Measurements from ENCODE around the gene FAF1. TPM values are rescaled to one million over a fixed set of nuclear protein-coding genes. Genes with fewer than 3 reads are reported as not detected.

The FAF1 gene
- total RNA-seq, 1 donor from 2014 or later, result 54.3 TPM

DNA sequence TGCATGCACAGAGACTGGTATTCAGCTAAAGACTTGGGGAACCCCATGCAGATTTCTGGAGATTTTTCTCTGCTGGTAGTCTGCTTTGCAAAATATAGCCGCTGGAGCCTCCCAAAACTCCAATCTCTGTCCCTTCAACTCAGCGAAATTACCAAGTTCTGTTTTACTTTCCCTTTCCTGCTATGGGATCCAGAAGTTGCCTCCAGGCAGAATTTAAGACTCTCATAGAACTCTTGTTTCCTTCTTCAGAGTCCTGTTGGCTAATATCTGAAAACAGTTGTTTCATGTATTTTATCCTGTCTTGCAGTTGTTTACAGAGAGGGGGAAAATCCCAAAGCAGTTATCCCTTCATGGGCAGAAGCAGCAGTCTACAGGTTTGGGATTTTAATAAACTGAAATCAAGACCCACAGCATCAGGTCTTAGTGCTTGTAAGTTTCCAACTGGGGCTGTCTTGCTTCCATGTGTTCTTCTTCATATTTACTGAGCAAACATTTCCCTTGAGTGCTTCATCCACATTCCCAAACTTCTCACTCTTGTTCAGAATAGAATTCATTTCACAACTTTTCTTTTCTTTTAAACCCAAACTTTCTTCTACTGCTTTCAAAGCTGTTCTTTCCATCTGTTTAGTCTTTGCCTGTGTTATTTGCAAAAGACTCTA is 315.5 kb downstream of the FAF1 start:
- Mint-ChIP-seq H3K9me3 (ENCODE audit: unreplicated experiment) (no peaks in the 10 kb centered on the region), H3K27ac (ENCODE audit: unreplicated experiment) (no peak overlapping the region), H3K36me3 (ENCODE audit: low read depth, unreplicated experiment) (no peaks in the 10 kb centered on the region), H3K4me3 (ENCODE audit: unreplicated experiment) (no peak overlapping the region), H3K4me1 (ENCODE audit: unreplicated experiment) (no peaks in the 10 kb centered on the region), H3K27me3 (ENCODE audit: unreplicated experiment) (no peaks in the 10 kb centered on the region)
- TF ChIP-seq, protein P1, sequence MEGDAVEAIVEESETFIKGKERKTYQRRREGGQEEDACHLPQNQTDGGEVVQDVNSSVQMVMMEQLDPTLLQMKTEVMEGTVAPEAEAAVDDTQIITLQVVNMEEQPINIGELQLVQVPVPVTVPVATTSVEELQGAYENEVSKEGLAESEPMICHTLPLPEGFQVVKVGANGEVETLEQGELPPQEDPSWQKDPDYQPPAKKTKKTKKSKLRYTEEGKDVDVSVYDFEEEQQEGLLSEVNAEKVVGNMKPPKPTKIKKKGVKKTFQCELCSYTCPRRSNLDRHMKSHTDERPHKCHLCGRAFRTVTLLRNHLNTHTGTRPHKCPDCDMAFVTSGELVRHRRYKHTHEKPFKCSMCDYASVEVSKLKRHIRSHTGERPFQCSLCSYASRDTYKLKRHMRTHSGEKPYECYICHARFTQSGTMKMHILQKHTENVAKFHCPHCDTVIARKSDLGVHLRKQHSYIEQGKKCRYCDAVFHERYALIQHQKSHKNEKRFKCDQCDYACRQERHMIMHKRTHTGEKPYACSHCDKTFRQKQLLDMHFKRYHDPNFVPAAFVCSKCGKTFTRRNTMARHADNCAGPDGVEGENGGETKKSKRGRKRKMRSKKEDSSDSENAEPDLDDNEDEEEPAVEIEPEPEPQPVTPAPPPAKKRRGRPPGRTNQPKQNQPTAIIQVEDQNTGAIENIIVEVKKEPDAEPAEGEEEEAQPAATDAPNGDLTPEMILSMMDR (IDR thresholded peaks at IDR 0.05; ENCODE audit: unreplicated experiment), result no peak
- DNase-seq (ENCODE audit: low spot score), result no peak

DNA sequence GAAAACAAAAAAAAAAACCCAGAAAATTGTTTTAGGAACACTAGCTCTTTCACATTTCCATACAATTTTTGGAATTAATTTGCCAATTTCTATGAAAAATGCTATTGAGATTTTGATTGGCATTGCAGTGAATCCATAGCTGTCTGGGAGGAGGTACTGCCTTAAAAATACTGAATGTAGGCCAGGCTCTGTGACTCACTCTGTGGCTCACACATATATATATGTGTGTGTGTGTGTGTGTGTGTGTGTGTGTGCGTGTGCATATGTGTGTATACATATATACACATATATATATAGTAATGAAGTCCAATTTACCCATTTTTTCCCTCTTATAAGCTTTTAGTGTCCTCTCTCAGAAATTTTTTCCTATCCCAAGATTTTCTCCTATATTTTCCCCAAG is 322.6 kb downstream of the FAF1 start:
- Mint-ChIP-seq H3K27ac (ENCODE audit: unreplicated experiment) (no peak overlapping the region), H3K36me3 (ENCODE audit: low read depth, unreplicated experiment) (no peaks in the 10 kb centered on the region), H3K4me3 (ENCODE audit: unreplicated experiment) (no peak overlapping the region), H3K27me3 (ENCODE audit: unreplicated experiment) (no peaks in the 10 kb centered on the region), H3K9me3 (ENCODE audit: unreplicated experiment) (no peaks in the 10 kb centered on the region), H3K4me1 (ENCODE audit: unreplicated experiment) (no peaks in the 10 kb centered on the region)
- DNase-seq (ENCODE audit: low spot score), result no peak
- TF ChIP-seq, protein P1 (IDR thresholded peaks at IDR 0.05; ENCODE audit: unreplicated experiment), result no peak

DNA sequence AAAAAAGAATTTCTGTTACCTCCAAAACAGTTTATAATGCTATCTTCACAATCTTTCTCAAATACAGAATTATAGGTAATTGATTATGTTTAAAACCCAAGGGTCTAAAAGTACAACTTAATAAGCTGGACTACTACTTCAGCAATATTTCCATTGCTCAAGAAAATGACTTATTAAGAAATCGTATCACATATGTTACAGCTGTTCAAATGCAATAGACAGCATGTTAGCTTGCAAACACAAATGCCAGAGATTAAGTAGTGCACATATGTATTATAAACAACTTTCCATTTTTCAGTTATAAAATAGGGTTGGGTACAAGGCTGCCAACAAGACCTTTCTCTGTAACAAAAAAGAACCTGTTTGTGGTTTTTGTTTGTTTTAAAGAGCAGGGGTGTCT is 325.8 kb downstream of the FAF1 start:
- Mint-ChIP-seq H3K4me1 (ENCODE audit: unreplicated experiment) (no peaks in the 10 kb centered on the region), H3K27ac (ENCODE audit: unreplicated experiment) (no peak overlapping the region), H3K9me3 (ENCODE audit: unreplicated experiment) (no peaks in the 10 kb centered on the region), H3K4me3 (ENCODE audit: unreplicated experiment) (no peak overlapping the region), H3K36me3 (ENCODE audit: low read depth, unreplicated experiment) (no peaks in the 10 kb centered on the region), H3K27me3 (ENCODE audit: unreplicated experiment) (no peaks in the 10 kb centered on the region)
- TF ChIP-seq, protein P1 (IDR thresholded peaks at IDR 0.05; ENCODE audit: unreplicated experiment), result no peak
- DNase-seq (ENCODE audit: low spot score), result no peak

DNA sequence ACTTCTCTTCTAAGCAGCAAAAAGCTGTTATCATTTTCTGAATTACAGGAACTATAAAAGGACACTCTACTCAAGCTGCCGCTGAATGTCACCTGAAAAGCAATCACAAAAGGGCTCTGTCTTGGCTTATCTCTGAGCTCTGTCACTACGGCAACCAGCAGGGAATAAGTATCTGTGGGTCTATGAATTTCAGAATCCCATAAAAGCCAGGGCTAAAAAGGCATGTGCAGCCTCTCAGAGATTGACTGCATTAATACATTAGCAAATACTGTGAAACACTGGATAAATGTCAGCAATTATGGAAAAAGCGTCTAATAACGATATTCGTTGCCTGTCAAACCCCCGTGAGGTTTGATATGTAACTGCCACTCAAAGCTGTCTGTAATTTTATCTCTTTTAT is 326.6 kb downstream of the FAF1 start:
- no peak overlapping the region for H3K4me3 Mint-ChIP-seq (ENCODE audit: unreplicated experiment)
- no peaks in the 10 kb centered on the region for H3K4me1 Mint-ChIP-seq (ENCODE audit: unreplicated experiment)
- H3K9me3 Mint-ChIP-seq (ENCODE audit: unreplicated experiment), result no peaks in the 10 kb centered on the region
- no peaks in the 10 kb centered on the region for H3K36me3 Mint-ChIP-seq (ENCODE audit: low read depth, unreplicated experiment)
- no peaks in the 10 kb centered on the region for H3K27me3 Mint-ChIP-seq (ENCODE audit: unreplicated experiment)
- DNase-seq (ENCODE audit: low spot score), result no peak
- H3K27ac Mint-ChIP-seq (ENCODE audit: unreplicated experiment), result no peak overlapping the region
- TF ChIP-seq, protein P1 (IDR thresholded peaks at IDR 0.05; ENCODE audit: unreplicated experiment), result no peak

DNA sequence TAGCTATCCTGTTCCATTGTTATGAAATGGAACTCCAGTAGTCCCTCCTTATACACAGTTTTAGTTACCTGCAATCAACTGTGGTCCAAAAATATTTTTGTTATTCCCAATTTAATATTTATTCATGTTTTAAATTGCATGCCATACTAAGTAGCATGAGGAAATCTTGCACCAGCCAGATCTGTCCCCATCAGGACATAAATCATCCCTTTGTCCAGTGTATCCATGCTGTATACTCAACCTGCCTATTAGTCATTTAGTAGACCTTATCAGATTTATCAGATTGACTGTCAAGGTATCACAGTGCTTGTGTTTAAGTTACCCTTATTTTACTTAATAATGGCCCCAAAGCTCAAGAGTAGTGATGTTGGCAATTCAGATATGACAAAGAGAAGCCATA is 328.9 kb downstream of the FAF1 start:
- Mint-ChIP-seq H3K9me3 (ENCODE audit: unreplicated experiment) (no peaks in the 10 kb centered on the region), H3K4me3 (ENCODE audit: unreplicated experiment) (no peak overlapping the region), H3K4me1 (ENCODE audit: unreplicated experiment) (no peaks in the 10 kb centered on the region), H3K27ac (ENCODE audit: unreplicated experiment) (no peak overlapping the region), H3K36me3 (ENCODE audit: low read depth, unreplicated experiment) (no peaks in the 10 kb centered on the region), H3K27me3 (ENCODE audit: unreplicated experiment) (no peaks in the 10 kb centered on the region)
- no peak for DNase-seq (ENCODE audit: low spot score)
- TF ChIP-seq, protein P1 (IDR thresholded peaks at IDR 0.05; ENCODE audit: unreplicated experiment), result no peak

All from endothelial cell (in vitro differentiated cells).